ENCODE data around the gene ELK4.
"Not testable (repeated sequence)": the region's sequence is repeated elsewhere in the genome, so short reads cannot be mapped to it uniquely, and the experiment has no call there.

DNA sequence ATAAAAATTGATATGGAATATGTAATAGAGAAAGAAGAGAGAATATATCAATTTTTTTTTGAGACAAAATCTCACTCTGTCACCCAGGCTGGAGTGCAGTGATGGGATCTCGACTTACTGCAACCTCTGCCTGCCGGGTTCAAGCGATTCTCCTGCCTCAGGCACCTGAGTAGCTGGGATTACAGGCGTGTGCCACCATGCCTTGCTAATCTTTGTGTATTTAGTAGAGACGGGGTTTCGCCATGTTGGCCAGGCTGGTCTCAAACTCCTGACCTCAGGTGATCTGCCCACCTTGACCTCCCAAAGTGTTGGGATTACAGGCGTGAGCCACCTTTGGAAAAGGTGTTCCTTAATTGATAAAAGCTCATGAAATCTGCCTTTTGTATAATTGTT, 4.3 kb upstream of the ELK4 start:
- TF ChIP-seq CTCF, EZH2, EZH2phosphoT487 (IDR thresholded peaks at IDR 0.05): not testable (repeated sequence)
